Lung (tissue), 12 donors: ENCODE measurements around the gene TDRD9. TPM values are rescaled to one million over a fixed set of nuclear protein-coding genes. Genes with fewer than 3 reads are reported as not detected.

Source experiments
- ATAC-seq: fragments of 200-7000 bp; cut with Tn5 transposase; one replicate; pipeline ENCODE4 v1.9.1; 2020; ENCODE audit warnings: moderate number of reproducible peaks; ENCODE audit not compliant: insufficient read depth, low FRiP score
- DNase-seq, 3 donors: peaks; one replicate each; pipeline ENCODE4 v3.0.0-alpha.2; 2013 to 2017
- H3K27ac ChIP-seq, 2 donors: one replicate each; pipeline ENCODE4 v1.5.1; 2013; ENCODE audit warnings: mild to moderate bottlenecking in 2 of 2, moderate library complexity in 2 of 2, control low read depth in 1 of 2, inconsistent platforms in 1 of 2, low read depth in 1 of 2, low read length in 1 of 2
- H3K27me3 ChIP-seq, 3 donors: one replicate each; pipeline ENCODE4 v1.5.1; 2013; ENCODE audit warnings: low read length in 2 of 3; ENCODE audit not compliant: control insufficient read depth in 3 of 3, insufficient read depth in 3 of 3
- H3K36me3 ChIP-seq, 4 donors: one replicate each; pipeline ENCODE4 v1.5.1; 2013; ENCODE audit warnings: low read length in 4 of 4, mild to moderate bottlenecking in 1 of 4, moderate library complexity in 1 of 4; ENCODE audit not compliant: control insufficient read depth in 4 of 4, insufficient read depth in 4 of 4
- H3K4me1 ChIP-seq, 5 donors: one replicate each; pipeline ENCODE4 v1.5.1; 2013; ENCODE audit warnings: low read length in 5 of 5, mild to moderate bottlenecking in 2 of 5, moderate library complexity in 1 of 5; ENCODE audit not compliant: control insufficient read depth in 5 of 5, insufficient read depth in 5 of 5
- H3K4me3 ChIP-seq: one replicate; pipeline ENCODE4 v1.5.1; 2013; ENCODE audit warnings: mild to moderate bottlenecking, control low read depth, moderate library complexity
- H3K9ac ChIP-seq, 2 donors: one replicate each; pipeline ENCODE4 v1.5.1; 2013; ENCODE audit warnings: low read length in 2 of 2, control low read depth in 1 of 2; ENCODE audit not compliant: insufficient read depth in 1 of 2
- H3K9me3 ChIP-seq, 4 donors: one replicate each; pipeline ENCODE4 v1.5.1; 2013; ENCODE audit warnings: low read length in 3 of 4, mild to moderate bottlenecking in 1 of 4, moderate library complexity in 1 of 4; ENCODE audit not compliant: control insufficient read depth in 4 of 4, insufficient read depth in 3 of 4
- CTCF ChIP-seq: IDR thresholded peaks from 2 replicates; pipeline ENCODE4 v1.5.1; 2012; ENCODE audit warnings: mild to moderate bottlenecking; ENCODE audit errors: control extremely low read depth, extremely low read depth
- WGBS, 2 donors: extraction: QIAGEN DNeasy Blood & Tissue Kit; methylation state at CpG; one replicate each; pipeline ENCODE4 v1.1.7; 2013; 5-methylcytosine and 5-hydroxymethylcytosine counted together
- polyA plus RNA-seq, 2 donors: library from polyadenylated mRNA; stranded (reverse); fragments of 200-250 nt; gene quantifications; one replicate each; pipeline ENCODE4 v1.2.1, GENCODE V29; 2013
- total RNA-seq, 2 donors: library from RNA; depleted of rRNA in 1 of 2; stranded (reverse); fragments of >200 nt in 1 of 2; gene quantifications; one replicate each; pipeline ENCODE4 v1.2.1, GENCODE V29; 2014 to 2021
- donor health status: control.
- donor health status: control.
- donor health status: Bipolar disorder and iron deficiency.
- donor health status: healthy.
- donor health status: DM: yes; HTN: yes; CAD: no.

The TDRD9 gene
- total and polyA plus RNA-seq, 4 donors = 2.3 to 8.6 (median 5.3) TPM

DNA sequence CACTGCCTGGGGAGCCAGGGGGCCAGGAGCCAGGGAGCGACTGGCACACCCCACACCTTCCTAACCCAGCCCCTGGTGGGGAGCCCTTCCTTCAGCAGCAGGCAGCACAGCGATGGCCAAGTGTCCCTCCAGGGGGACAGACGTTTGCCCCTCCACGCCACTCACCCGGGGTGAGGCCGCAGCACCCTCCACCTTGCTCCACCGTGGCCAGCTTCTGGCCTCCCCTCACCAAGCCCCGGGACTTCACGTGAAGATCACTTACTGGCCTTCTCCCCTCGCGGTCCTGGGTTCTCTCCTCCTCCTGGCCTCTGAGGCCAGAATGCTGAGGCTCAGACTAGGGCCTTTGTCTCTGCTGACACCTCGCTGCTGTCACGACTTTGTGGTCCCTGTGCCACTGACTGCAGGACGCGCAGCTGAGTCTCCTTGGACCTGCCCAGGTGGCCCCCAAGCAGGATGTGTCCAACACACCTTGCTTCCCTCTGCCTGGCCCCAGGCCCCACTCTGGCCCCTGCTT lies 153.8 kb downstream of the TDRD9 start:
- no peak for TF ChIP-seq CTCF
- ATAC-seq (no peak), DNase-seq (no peak)
- Histone ChIP-seq H3K36me3 (no peaks in the 10 kb centered on the region), H3K9me3 (no peaks in the 10 kb centered on the region), H3K4me1 (peaks cover 0 to 10% (median 4%) of the 10 kb centered on the region in 5 donors), H3K4me3 (no peak overlapping the region), H3K27ac (no peak overlapping the region), H3K27me3 (peaks cover 0 to 5% (median 2%) of the 10 kb centered on the region in 3 donors), H3K9ac (no peak overlapping the region)
- WGBS, 2 donors = 86 to 90% methylated on average over 15 of the region's 15 CpGs

DNA sequence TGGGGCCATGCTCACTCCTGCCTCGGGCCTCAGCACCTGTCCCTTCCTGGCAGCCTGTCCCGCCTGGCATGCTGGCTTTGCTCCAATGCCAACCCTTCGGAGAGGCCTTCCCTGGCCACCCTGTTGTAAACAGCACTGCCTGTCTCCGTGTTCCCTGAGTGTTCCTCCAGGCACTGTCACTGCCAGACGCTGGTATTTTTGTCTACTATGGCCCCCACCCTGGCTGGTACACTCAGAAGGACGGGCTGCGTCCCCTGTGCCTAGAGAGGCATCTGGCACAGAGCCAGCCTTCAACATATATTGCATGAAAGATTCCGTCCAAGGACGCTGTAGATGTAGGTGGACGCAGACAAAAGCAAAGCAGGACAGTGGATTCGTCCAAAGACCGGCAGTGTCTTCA lies 154.6 kb downstream of the TDRD9 start:
- H3K4me1 ChIP-seq = peaks cover 0 to 13% (median 4%) of the 10 kb centered on the region in 5 donors
- H3K27ac ChIP-seq = no peak overlapping the region
- H3K9me3 ChIP-seq = no peaks in the 10 kb centered on the region
- H3K36me3 ChIP-seq = no peaks in the 10 kb centered on the region
- H3K4me3 ChIP-seq = no peak overlapping the region
- ATAC-seq = no peak
- peak in 1 of 3 donors; percentile 12 for DNase-seq
- H3K27me3 ChIP-seq = peaks cover 0 to 5% (median 2%) of the 10 kb centered on the region in 3 donors
- WGBS, 2 donors = 56 to 67% methylated on average over 12 of the region's 12 CpGs
- no peak overlapping the region for H3K9ac ChIP-seq
- no peak for TF ChIP-seq CTCF

- peak; percentile 20 to 50 (median 40) for DNase-seq
- Histone ChIP-seq H3K27me3 (peaks cover 0 to 5% (median 2%) of the 10 kb centered on the region in 3 donors), H3K27ac (peak overlapping the region in 1 of 2 donors; percentile 17), H3K4me3 (no peak overlapping the region), H3K36me3 (no peaks in the 10 kb centered on the region), H3K9me3 (no peaks in the 10 kb centered on the region), H3K9ac (no peak overlapping the region), H3K4me1 (peaks cover 0 to 15% (median 4%) of the 10 kb centered on the region in 5 donors)
- no peak for TF ChIP-seq CTCF
- ATAC-seq = no peak
- 59 to 65% methylated on average over 16 of the region's 16 CpGs for WGBS, 2 donors
Measured at GRCh38 chr14:104084251-104085002, 156.2 kb downstream of the TDRD9 start.
